Fibroblast of pulmonary artery (primary cell): ENCODE data around the gene APBB2.

ENCODE experiments used
- DNase-seq: peaks from one replicate; pipeline ENCODE4 v3.0.0-alpha.2; 2010; ENCODE audit warnings: low read depth
- H3K4me3 ChIP-seq: replicated peaks from 2 replicates; pipeline ENCODE4 v1.5.1; 2011; ENCODE audit warnings: low read depth, mild to moderate bottlenecking, control low read depth, low read length, moderate library complexity
- TF ChIP-seq, protein P1 (sequence below): IDR thresholded peaks from 2 replicates; pipeline ENCODE4 v1.5.1; 2011; ENCODE audit warnings: mild to moderate bottlenecking, control low read depth, low read length, inconsistent platforms; ENCODE audit errors: missing control alignments

Gene APBB2

DNA sequence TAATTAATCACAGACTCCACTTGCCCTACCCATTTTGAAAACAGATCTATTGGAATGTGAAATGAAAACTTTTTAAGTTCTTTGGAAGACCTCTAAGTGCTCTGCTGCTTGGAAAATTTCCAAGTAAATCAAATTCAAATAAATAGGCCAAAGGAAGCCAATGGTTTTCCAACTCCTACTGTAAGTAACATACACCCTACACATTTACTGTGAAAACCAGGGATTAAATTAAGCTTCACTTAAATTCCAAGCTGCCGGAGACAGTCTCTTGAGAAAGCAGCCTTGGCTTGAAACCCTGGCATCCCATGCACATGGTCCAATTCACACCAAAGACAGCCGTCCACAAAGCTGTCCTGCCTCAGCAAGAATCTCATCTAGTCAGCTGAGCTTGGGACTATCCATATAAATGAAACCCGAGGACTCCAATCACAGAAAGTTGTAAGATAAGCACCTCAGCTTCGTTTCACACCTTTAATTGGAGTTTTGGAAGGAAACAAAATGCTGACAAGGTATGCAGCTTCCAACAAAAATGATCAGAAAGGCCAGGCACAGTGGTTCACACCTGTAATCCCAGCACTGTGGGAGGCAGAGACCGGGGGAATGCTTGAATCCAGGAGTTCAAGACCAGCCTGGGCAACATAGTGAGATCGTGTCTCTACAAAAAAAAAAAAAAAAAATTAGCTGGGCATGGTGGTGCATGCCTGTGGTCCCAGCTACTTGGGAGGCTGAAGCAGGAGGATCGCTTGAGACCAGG, 88.6 kb downstream of the APBB2 start:
- TF ChIP-seq, protein P1, sequence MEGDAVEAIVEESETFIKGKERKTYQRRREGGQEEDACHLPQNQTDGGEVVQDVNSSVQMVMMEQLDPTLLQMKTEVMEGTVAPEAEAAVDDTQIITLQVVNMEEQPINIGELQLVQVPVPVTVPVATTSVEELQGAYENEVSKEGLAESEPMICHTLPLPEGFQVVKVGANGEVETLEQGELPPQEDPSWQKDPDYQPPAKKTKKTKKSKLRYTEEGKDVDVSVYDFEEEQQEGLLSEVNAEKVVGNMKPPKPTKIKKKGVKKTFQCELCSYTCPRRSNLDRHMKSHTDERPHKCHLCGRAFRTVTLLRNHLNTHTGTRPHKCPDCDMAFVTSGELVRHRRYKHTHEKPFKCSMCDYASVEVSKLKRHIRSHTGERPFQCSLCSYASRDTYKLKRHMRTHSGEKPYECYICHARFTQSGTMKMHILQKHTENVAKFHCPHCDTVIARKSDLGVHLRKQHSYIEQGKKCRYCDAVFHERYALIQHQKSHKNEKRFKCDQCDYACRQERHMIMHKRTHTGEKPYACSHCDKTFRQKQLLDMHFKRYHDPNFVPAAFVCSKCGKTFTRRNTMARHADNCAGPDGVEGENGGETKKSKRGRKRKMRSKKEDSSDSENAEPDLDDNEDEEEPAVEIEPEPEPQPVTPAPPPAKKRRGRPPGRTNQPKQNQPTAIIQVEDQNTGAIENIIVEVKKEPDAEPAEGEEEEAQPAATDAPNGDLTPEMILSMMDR, result no peak
- no peak for DNase-seq
- no peak overlapping the region for H3K4me3 ChIP-seq

DNA sequence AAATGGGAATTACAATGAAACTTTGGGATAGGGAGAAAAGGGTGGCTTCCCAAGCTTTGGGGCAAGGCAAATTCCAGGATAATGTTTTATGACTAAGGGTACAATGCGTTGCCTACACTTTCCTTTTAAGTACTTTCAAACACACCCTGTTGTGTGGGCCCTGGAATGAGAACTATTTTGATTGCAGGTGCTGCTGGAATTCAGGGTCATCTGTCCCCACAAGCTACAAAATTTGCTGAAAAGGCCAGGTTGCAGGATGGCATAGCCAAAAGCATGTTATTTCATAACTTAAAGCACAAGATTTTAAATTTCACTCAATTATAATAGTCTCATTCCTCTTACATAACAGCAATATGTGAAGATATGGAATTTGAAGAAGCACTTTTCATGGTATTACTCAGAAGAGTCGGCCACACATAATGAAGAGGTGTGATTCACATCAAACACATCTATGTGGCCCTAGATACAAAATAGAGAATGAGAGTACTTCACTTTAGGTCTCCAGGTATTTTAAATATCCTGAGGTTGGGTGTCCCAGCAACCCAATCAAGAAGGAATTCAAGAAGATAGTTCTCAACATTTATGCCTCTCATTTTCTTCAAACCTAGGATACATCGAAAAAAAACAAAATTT, 89.3 kb downstream of the APBB2 start:
- TF ChIP-seq, protein P1, result no peak
- H3K4me3 ChIP-seq, result no peak overlapping the region
- DNase-seq, result no peak

DNA sequence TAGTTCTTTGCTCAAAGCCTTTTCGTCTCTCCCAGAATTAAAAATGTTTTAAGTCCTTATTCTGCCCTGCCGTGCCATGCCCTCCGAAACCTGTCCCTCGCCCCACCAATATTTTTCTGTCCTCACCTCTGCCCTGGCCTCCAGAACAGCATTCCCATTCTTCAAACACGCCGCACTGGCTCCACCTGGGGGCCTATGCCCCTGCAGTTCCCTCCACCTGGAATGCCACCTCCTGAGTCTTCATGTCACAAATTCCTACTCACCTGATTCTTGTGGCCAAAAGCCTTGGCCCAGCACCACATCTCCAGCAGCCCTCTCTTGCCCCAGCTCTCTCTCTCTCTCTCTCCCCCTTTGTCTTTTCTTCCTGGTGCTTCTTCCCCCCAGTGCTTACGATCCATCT, 91.6 kb downstream of the APBB2 start:
- DNase-seq, result no peak
- H3K4me3 ChIP-seq, result no peak overlapping the region
- TF ChIP-seq, protein P1, result no peak

DNA sequence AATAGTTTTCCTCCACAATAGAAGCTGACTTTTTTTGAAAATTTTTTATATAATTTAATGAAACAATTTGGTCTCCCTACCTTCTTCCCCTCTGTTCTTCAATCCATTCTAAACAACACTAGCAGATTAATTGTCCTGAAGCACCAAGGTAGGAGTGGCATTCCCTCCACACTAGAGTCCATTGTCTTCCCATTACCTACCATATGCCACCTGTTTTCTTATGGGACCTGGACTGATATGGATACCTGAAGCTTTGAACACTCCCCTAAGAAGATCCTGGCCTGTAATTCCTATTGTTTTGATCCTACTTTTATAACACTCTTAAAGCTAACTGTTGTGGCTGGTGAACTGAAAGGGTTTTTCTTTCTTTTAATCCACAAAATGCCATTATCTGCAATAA, 92.0 kb downstream of the APBB2 start:
- TF ChIP-seq, protein P1, result no peak
- no peak overlapping the region for H3K4me3 ChIP-seq
- no peak for DNase-seq

DNA sequence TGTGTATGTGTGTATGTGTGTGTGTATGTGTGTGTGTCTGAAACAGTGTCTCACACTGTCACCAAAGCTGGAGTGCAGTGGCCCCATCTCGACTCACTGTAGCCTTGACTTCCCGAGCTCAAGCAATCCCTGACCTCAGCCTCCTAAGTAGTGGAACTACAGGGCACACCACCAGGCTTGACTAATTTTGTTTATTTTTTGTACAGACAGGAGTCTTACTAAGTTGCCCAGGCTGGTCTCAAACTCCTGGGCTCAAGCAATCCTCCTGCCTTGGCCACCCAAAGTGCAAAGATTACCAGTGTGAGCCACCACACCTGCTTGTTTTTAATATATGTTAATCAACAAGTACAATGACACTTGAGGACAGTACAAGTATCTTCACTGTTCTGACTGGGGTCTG, 92.4 kb downstream of the APBB2 start:
- TF ChIP-seq, protein P1, result no peak
- no peak for DNase-seq

DNA sequence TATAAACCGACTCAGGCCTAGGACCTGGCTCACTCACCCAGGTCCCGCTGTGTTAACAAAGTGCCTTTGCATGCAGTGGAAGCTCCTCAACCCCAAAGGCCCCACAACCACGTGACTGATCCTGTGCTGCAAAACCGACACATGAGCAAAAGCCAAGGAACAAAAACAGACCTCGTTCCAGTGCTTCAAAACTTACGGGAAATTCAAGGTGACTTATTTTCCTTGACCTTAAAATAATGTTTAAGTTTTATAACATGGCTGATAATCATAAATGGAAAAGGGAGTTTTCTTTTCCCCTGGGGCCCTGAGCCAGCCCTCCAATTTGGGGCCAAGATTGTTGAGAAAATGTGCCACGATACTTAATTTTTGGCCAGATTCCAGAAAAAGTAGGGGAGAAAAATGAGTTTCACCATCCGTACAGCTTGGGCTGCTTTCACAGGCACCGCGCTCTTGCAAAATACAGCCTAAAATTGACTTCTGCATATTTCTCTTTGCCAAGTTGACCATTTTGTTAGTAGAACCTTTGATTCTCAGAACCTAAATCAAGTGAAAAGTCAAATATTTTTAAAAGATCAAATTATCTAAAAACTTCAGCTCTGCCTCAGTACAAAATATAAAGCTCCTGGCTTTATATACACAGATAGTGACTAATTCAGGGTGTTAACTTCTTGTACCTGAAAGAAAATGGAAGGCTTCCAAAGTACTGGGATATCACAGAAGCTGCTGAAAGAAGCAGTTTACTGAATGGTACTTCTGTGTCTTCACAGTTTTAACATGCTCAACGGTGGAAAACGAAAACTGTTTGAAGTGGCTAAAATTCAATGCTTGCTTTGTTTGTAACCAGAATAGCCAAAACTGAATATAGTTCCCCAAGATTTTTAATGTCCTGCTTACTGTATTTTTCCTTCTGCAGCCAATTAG, 93.8 kb downstream of the APBB2 start:
- TF ChIP-seq, protein P1, result no peak
- peak overlapping the region; percentile 31 for H3K4me3 ChIP-seq
- DNase-seq, result peak; percentile 94

More for the DNA sequence above, 92.4 kb downstream of the APBB2 start:
- no peak overlapping the region for H3K4me3 ChIP-seq
